ENCODE measurements around the gene SVEP1. TPM values are rescaled to one million over a fixed set of nuclear protein-coding genes. Genes with fewer than 3 reads are reported as not detected.
"Not testable (repeated sequence)": the region's sequence is repeated elsewhere in the genome, so short reads cannot be mapped to it uniquely, and the experiment has no call there.

The SVEP1 gene
- polyA plus RNA-seq, 3 donors = 3.8 to 46.7 (median 12.3) TPM

DNA sequence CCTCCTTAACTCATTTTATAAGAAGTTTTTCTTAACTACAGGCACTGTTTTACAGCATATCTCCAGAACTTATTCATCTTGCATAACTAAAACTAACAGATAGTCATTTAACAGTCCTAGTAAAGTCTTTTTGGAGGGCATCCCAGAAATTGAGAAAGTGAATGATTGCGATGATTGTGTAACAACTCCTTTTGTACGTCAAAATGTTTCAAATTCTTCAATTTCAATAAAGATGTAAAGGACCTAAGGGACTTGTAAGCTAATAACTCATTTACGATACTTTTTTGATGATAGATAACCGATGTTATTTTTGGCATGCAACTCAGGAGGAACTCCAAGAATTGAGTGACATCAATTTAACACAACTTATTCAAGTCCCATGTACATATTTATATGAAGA, 42.7 kb downstream of the SVEP1 start:
- 46 to 52% (median 48%) methylated on average over 4 of the region's 4 CpGs for WGBS, 3 donors
- no peak overlapping the region for H3K27ac ChIP-seq (ENCODE audit: low read depth, low read length)

DNA sequence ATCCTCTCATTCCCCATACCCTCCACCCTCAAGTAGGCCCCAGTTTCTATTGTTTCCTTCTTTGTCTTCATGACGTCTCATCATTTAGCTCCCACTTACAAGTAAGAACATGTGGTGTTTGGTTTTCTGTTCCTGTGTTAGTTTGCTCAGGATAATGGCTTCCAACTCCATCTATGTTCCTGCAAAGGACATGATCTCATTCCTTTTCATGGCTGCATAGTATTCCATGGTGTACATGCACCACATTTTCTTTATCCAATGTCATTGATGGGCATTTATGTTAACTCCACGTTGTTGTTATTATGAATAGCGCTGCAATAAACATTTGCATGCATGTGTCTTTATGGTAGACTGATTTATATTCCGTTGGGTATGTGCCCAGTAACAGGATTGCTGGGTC, 45.4 kb downstream of the SVEP1 start:
- not testable (repeated sequence) for H3K27ac ChIP-seq (ENCODE audit: low read depth, low read length)
- WGBS, 3 donors = 73 to 91% (median 90%) methylated on average over 4 of the region's 4 CpGs

DNA sequence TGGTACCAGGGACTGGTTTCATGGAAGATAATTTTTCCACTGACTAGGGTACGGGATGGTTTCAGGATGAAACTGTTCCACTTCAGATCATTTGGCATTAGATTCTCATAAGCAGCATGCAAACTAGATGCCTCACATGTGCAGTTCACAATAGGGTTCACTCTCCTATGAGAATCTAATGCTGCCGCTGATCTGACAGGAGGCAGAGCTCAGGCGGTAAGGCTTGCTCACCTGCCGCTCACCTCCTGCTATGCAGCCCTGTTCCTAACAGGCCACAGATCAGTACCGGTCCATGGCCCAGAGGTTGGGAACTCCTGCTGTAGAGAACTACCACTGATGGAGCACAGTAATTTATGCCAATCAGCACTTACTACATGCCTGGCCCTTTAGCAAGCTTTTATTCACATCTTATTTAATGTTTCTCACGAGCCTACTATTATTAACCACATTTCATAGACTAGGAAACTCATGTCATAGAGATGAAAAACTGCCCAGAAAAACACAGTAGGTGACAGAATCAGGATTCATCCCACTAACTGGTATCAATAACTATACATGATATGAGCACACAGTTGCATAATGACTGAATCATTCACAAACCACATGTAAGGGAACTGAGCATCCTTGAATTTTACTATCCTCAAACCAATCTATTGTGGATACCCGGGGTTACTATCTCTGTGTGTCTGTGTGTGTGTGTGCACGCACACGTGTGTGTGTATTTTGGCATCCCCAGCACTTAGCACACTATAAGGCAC, 46.5 kb downstream of the SVEP1 start:
- H3K27ac ChIP-seq (ENCODE audit: low read depth, low read length) = no peak overlapping the region
- WGBS, 3 donors = 63 to 76% (median 70%) methylated on average over 9 of the region's 9 CpGs

DNA sequence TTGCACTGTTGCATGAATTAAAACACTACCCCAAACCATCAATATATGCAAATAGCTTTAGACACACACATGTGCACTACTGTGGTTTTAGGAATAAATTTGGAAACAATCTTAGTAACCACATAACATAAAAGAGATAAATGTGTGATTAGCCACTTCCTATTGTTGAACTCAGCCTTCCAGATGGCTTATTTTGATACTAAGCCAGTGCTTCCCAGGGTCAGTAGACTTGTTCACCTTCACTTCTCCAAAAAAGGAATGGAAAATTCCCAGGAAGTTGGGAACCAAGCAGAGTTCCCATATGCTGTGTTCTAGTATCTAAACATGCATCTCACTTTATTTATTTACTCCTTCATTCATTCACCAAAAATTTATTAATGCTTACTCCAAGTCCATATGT, 47.8 kb downstream of the SVEP1 start:
- no peak overlapping the region for H3K27ac ChIP-seq (ENCODE audit: low read depth, low read length)

DNA sequence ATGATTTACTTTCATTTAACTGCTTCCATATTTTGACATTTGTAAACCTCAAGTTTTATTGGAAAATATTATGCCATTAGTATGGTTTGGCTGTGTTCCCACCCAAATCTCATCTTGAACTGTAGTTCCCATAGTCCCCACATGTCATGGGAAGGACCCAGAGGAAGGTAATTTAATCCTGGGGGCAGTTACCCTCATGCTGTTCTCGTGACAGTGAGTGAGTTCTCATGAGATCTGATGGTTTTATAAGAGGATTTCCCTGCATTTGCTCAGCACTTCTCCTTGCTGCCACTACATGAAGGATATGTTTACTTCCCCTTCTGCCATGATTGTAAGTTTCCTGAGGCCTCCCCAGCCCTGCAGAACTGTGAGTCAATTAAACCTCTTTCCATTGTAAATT, 48.3 kb downstream of the SVEP1 start:
- WGBS, 3 donors = 37 to 58% (median 48%) methylated on average over 1 of the region's 1 CpG
- H3K27ac ChIP-seq (ENCODE audit: low read depth, low read length) = not testable (repeated sequence)

DNA sequence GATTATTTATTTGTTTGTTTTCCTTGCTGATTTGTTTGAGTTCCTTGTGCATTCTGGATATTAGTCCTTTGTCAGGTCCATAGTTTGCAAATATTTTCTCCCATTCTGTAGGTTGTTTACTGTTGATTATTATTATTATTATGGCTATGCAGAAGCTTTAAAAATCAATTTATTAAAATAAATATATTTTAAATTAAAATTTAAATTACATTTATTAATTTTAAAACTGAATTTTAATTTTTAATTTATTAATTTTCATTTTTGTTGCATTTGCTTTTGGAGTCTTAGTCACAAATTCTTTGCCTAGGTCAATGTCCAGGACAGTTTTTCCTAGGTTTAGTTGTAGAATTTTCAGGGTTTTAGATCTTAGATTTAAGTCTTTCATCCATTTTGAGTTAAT, 50.9 kb downstream of the SVEP1 start:
- no peak overlapping the region for H3K27ac ChIP-seq (ENCODE audit: low read depth, low read length)

DNA sequence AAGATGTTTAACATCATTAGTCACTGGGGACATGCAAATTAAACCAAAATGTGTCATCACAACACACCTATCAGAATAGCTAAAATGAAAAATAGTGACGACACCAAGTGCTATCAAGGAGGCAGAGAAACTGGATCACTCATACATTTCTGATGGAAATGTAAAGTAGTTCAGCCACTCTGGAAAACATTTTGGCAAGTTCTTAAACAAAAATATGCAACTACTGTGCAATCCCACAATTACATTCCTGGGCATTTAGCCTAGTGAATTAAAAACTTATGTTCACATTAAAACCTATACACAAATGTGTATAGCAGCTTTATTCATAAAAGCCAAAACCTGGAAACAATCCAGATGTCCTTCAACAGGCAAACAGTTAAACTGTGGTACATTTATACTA, 53.1 kb downstream of the SVEP1 start:
- H3K27ac ChIP-seq (ENCODE audit: low read depth, low read length) = no peak overlapping the region
- 62 to 71% (median 71%) methylated on average over 1 of the region's 1 CpG for WGBS, 3 donors

DNA sequence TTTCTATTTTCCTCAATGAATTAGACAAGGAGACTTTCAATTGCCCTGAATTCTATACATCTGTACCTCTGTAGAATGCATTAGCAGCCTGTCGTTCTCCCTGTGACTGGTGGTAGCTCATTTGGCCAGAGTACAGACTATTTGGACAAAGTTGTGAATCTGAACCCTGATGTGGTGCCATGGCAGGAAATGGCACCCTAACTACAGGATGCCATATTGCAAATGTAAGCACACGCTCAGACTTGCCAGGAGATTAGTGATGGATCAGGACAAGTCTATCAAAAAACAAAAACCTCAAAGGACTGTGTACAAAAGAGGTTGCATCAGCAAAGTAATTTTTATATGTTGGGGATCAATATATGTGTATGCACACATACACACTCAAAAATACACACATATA, 58.3 kb downstream of the SVEP1 start:
- 78 to 80% (median 79%) methylated on average over 2 of the region's 2 CpGs for WGBS, 3 donors
- H3K27ac ChIP-seq (ENCODE audit: low read depth, low read length) = no peak overlapping the region

DNA sequence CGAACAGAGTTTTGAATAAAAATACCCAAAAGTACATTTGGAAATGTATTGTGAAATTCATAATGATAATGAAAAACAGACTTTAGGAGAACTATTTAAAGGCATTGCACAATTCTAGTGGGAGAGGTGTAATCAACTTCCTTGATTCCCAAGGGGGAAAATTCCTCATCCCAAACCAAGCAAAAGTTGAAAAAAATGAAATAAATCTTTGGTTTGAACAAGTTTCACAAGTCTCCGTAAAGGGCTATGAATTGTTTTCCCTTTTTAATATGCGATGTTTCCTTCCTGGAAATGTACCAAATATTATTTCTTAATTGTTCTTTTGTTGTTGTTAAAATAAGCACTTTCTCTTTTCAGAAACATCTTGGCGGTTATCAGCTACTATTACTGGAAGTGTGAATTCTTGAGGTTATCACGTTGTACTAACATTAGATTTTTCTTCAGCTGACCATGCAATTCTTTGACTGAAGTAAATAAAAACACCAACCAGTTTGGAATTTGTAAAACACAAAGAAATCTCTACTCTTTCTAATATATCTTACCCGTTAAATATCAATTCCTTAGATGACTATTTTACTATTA, 59.3 kb downstream of the SVEP1 start:
- WGBS, 3 donors = 47 to 66% (median 48%) methylated on average over 6 of the region's 6 CpGs
- H3K27ac ChIP-seq (ENCODE audit: low read depth, low read length) = no peak overlapping the region

DNA sequence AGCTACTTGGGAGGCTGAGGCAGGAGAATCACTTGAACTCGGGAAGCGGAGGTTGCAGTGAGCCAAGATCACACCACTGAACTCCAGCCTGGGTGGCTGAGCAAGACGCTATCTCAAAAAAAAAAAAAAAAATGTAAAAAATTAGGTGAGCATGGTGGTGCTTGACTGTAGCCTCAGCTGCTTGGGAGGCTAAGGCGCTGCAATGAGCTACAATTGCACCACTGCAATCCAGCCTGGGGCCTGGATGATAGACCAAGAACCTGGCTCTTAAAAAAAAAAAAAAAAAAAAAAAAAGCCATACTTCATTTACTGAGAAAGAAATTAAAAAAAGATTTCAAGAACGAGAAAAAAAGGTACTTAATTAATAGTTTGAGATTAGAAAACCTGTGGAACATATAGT, 62.1 kb downstream of the SVEP1 start:
- H3K27ac ChIP-seq (ENCODE audit: low read depth, low read length) = no peak overlapping the region
- 83 to 92% (median 92%) methylated on average over 5 of the region's 5 CpGs for WGBS, 3 donors

DNA sequence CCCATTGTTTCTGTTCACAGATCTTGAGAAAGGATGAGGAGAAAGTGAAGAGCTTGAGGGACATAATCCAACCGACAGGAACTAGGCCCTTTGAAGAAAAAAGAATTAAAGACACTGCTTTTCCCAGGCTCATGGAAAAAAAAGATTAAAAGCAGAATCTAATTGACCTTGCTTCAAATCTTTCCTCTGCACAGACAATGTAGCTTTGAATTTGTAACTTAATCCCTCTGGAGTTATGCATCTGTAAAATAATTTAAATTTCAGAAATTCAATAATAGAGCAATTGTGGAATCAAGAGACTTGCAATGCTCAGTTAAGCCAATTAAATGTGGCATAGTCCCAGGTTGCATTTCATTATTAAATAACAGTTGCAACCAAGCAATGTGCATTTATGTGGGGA, 64.6 kb downstream of the SVEP1 start:
- 52 to 73% (median 65%) methylated on average over 1 of the region's 1 CpG for WGBS, 3 donors
- H3K27ac ChIP-seq (ENCODE audit: low read depth, low read length) = no peak overlapping the region

DNA sequence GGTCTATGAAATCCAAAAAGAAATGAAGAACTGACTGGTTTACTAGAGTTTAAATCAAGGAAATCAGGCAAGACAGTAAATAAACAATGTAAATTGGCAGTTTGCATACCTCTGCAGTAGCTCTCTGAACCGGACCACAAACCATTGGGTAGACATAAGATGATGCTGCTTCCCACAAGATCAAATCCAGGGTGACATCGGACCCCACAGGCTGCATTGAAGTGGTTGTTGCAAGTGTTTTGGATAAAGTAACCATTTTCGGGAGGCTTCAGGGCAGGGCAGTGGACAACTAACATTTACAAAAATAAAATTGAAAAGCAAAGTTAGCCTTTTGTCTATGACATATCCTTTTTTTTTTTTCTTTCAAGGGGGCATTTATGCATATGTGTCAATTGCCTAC, 66.7 kb downstream of the SVEP1 start:
- no peak overlapping the region for H3K27ac ChIP-seq (ENCODE audit: low read depth, low read length)
- 76 to 93% (median 85%) methylated on average over 3 of the region's 3 CpGs for WGBS, 3 donors

DNA sequence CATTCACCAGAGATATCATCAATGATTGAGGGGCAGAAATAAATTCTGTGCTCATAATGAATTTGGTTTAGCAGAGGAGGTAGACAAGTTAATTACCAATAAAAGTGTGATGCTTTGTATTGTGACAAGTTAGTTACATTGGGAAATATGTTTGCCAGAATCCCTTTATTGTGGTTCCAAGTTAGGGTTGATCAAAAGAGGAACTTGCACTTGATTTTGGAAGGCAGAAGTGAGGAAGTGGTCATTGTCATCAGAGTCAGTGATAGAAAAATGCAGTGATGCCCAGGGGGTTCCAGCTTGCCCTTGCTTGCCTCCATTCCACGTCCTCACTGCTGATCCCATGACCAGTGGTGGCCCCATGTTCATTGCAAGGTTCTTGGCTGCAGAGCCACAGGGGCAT, 69.7 kb downstream of the SVEP1 start:
- no peak overlapping the region for H3K27ac ChIP-seq (ENCODE audit: low read depth, low read length)
- 46 to 75% (median 69%) methylated on average over 1 of the region's 1 CpG for WGBS, 3 donors

DNA sequence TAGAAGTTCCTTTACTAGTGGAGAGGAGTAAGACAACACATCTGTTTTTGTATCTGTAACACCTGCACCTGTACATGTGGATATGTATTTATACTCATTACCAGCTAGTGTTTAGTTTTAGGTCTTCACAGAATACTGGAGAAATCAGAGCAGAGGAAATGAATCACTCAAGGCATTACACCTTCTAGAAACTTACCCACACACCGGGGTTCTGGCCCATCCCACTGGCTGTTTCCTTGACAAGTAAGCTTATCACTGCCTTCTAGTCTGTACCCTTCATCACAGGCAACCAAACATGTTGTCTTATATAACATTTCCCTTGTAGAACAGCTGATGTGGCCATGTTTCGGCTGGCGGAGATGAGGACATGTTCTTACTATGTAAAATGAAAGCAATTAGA, 76.7 kb downstream of the SVEP1 start:
- WGBS, 3 donors = 79 to 89% (median 82%) methylated on average over 3 of the region's 3 CpGs
- H3K27ac ChIP-seq (ENCODE audit: low read depth, low read length) = no peak overlapping the region

DNA sequence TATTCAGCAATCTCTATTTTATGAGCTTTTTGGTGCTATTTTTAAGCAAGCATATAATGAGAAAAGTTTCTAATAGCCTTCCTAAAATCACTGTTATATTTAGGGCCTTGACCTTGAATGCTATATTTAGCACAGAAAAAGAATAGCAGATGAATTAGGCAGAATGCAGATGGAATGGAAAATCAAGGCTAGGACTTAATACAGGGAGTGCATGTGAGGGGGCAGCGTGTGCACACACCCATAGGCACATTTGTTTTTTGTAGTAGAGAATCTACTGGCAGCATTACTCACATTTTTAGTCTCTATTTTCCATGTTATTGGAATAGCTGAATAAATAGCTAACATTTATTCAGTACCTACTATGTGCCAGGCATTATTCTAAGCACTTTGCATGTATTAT, 79.9 kb downstream of the SVEP1 start:
- 70 to 96% (median 86%) methylated on average over 1 of the region's 1 CpG for WGBS, 3 donors

DNA sequence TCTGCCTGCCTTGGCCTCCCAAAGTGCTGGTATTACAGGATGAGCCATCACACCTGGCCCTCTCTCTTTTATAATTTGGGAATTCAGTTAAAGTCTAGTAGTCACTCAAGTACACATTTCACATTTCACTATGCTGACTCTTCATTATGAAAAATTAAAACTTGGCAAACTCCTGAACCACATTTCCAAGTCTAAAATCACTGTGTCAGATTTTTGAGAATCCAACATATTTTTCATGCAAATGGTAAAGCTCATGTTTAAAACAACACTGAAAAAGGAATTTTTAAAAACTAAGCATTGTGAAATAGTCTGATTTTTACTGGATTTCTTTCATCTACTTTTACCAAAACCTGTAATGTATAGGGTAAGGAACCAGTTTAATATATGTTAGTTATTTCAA, 92.3 kb downstream of the SVEP1 start:
- no peak overlapping the region for H3K27ac ChIP-seq (ENCODE audit: low read depth, low read length)

More for the DNA sequence above, 79.9 kb downstream of the SVEP1 start:
- H3K27ac ChIP-seq (ENCODE audit: low read depth, low read length) = no peak overlapping the region

DNA sequence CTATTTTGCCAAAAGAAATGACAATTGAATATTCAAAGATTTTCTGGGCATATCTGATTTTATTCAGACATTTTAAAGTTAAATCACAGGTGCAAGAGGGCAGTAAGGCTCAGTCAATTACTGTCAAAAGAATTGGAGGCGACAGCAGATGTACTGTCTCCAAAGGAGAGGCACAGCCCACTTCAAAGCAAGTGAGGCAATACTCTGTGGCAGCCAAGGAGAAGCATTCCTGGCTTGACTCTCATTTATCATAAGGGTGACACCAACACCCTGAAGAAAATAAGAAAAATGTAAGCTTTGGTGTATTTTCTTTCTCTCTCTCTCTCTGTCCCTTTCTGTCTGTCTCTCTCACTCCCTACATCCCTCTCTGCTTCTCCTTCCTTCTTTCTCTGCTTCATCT, 93.3 kb downstream of the SVEP1 start:
- no peak overlapping the region for H3K27ac ChIP-seq (ENCODE audit: low read depth, low read length)
- 52 to 68% (median 62%) methylated on average over 1 of the region's 1 CpG for WGBS, 3 donors

DNA sequence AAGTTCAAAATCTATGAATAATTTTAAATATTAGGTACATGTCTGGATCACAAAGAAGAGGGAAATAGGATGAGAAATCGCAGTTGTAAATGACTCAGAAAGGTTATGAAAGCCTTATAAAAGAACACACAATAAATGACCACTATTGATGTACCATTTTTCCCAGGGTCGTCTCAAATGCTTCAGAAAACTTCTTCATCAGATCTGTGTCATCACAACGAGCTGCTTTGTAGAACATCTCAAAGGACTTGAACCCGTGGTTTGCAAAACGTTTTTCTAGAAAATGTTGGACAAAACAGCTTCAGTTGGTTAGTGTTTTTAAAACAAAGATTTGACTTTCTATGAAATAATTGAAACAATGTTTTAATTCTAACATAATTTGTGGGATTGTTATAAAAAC, 100.1 kb downstream of the SVEP1 start:
- H3K27ac ChIP-seq (ENCODE audit: low read depth, low read length) = no peak overlapping the region
- 54 to 80% (median 77%) methylated on average over 5 of the region's 5 CpGs for WGBS, 3 donors

DNA sequence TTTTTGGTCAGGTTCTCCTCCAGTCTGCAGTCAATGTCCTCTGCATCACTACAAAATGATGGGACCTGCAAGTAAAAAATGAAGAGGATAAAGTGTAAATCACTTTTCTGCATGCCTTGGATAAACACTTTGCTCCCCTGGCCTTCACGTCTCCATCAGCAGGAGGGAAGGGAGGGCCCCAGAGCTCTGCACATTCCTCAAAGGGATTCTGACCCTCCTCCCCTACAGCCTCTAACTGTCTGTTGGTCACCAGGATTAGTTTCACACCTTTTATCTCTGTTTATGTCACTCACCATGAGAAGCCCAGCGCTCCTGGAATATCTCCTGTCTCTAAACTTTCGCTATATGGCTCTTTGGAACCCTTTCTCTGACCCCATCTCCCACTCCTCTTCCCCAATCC, 103.3 kb downstream of the SVEP1 start:
- no peak overlapping the region for H3K27ac ChIP-seq (ENCODE audit: low read depth, low read length)
- WGBS, 3 donors = 44 to 59% (median 45%) methylated on average over 3 of the region's 3 CpGs

DNA sequence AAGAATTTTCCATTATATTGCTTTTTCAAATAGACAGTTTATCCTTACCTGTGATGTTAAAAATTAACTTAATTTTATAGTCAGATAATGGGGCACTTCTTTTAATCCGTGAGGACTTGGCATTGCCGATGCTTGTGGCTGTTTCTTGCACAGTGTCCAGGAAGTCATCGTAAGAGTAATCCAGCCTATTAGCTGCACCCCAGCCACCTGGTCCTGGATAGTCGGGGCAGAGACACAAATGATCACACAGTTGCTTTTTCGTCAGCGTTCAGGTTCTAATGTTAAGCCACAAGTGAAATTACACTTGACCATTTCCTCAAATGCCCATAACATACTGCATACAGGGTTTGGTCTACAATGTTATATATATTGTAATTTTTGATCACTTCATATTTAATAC, 107.4 kb downstream of the SVEP1 start:
- no peak overlapping the region for H3K27ac ChIP-seq (ENCODE audit: low read depth, low read length)
- 69 to 93% (median 87%) methylated on average over 6 of the region's 6 CpGs for WGBS, 3 donors

DNA sequence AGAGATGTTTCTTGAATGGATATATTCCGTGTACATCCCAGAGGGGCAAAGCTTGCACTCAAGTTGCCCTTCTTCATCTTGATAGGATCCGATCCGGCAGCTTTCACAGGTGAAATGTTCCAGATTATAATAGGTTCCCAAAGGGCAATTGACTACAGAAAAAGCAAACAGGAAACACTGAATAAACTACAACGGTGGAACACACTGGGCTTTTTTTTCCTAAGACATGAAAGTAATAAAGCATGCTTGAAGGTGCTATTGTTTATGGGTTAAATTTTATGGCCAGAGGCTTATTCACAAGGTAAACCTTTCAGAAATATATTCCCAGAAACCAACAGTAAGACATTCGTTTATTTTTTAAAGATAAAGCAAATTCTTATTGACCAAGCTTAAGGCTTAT, 110.6 kb downstream of the SVEP1 start:
- WGBS, 3 donors = 30 to 61% (median 55%) methylated on average over 5 of the region's 5 CpGs
- H3K27ac ChIP-seq (ENCODE audit: low read depth, low read length) = no peak overlapping the region

Measured in adipose tissue (tissue), 3 donors.